IMR-90 (cell line): Measurements from ENCODE around the gene CHSY3. TPM values are rescaled to one million over a fixed set of nuclear protein-coding genes. Genes with fewer than 3 reads are reported as not detected.

ENCODE experiments used
- ATAC-seq: fragments of 200-7000 bp; cut with Tn5 transposase; 2 replicates; pipeline ENCODE4 v1.9.1; 2020; ENCODE audit warnings: low read depth, mild to moderate bottlenecking, moderate library complexity
- BruUV-seq: library from RNA; stranded (reverse); fragments of 400-500 nt; replicated peaks from 2 replicates; lab custom pipeline; 2021; lab: Mats Ljungman, UMichigan
- CTCF ChIA-PET: fragments of 300-600 bp; formaldehyde crosslinking; extraction: SDS; loops from one replicate; lab custom pipeline; 2021; ENCODE audit warnings: antibody characterized with exemption; lab: Yijun Ruan, JAX
- POLR2A ChIA-PET: fragments of 300-600 bp; sonication (Branson Sonifier 250); formaldehyde crosslinking; loops from one replicate; lab custom pipeline; 2022; ENCODE audit warnings: antibody characterized with exemption; ENCODE audit not compliant: unreplicated experiment; lab: Charles Lee
- DNase-seq: peaks from one replicate; pipeline ENCODE4 v3.0.0; 2013
- H2AFZ ChIP-seq: replicated peaks from 2 replicates; pipeline ENCODE3; 2013; ENCODE audit warnings: low read length, mild to moderate bottlenecking; ENCODE audit not compliant: poor library complexity
- H2AK5ac ChIP-seq: 2 replicates; pipeline ENCODE4 v1.6.1; 2013; ENCODE audit warnings: low read depth, low read length, inconsistent platforms
- H2AK9ac ChIP-seq: replicated peaks from 2 replicates; pipeline ENCODE3; 2013; ENCODE audit warnings: mild to moderate bottlenecking, low read depth, low read length, moderate library complexity; ENCODE audit not compliant: poor library complexity
- H2BK120ac ChIP-seq: 2 replicates; pipeline ENCODE4 v1.6.1; 2013; ENCODE audit warnings: low read depth, low read length, inconsistent platforms
- H2BK15ac ChIP-seq: 3 replicates; pipeline ENCODE4 v1.6.1; 2013; ENCODE audit warnings: low read depth, low read length, inconsistent platforms
- H2BK20ac ChIP-seq: 2 replicates; pipeline ENCODE4 v1.6.1; 2013; ENCODE audit warnings: low read depth, mild to moderate bottlenecking, inconsistent platforms, low read length, moderate library complexity
- H2BK5ac ChIP-seq: 2 replicates; pipeline ENCODE4 v1.6.1; 2013; ENCODE audit warnings: mild to moderate bottlenecking, low read depth, low read length, inconsistent platforms; ENCODE audit not compliant: poor library complexity, severe bottlenecking
- H3K14ac ChIP-seq: replicated peaks from 2 replicates; pipeline ENCODE4 v1.6.1; 2013; ENCODE audit warnings: low read depth, low read length, inconsistent platforms
- H3K18ac ChIP-seq: 2 replicates; pipeline ENCODE4 v1.6.1; 2013; ENCODE audit warnings: low read depth, low read length, control low read depth
- H3K23ac ChIP-seq: 2 replicates; pipeline ENCODE4 v1.6.1; 2013; ENCODE audit warnings: low read depth, low read length, inconsistent platforms
- H3K27ac ChIP-seq: 2 replicates; pipeline ENCODE4 v1.5.1; 2013; ENCODE audit warnings: mild to moderate bottlenecking, control low read depth, low read length; ENCODE audit not compliant: insufficient read depth
- H3K27me3 ChIP-seq: 2 replicates; pipeline ENCODE4 v1.6.1; 2013; ENCODE audit warnings: low read length; ENCODE audit not compliant: control insufficient read depth, insufficient read depth
- H3K36me3 ChIP-seq: 2 replicates; pipeline ENCODE4 v1.6.1; 2013; ENCODE audit warnings: low read length, mixed read lengths; ENCODE audit not compliant: control insufficient read depth, insufficient read depth
- H3K4ac ChIP-seq: 2 replicates; pipeline ENCODE4 v1.6.1; 2013; ENCODE audit warnings: low read depth, low read length, inconsistent platforms
- H3K4me1 ChIP-seq: 2 replicates; pipeline ENCODE4 v1.6.1; 2013; ENCODE audit warnings: low read length, mixed read lengths; ENCODE audit not compliant: control insufficient read depth, insufficient read depth
- H3K4me2 ChIP-seq: 2 replicates; pipeline ENCODE4 v1.6.1; 2013; ENCODE audit warnings: low read depth, mild to moderate bottlenecking, control low read depth, low read length, moderate library complexity
- H3K4me3 ChIP-seq: 2 replicates; pipeline ENCODE4 v1.5.1; 2013; ENCODE audit warnings: low read depth, mild to moderate bottlenecking, control low read depth, low read length, moderate library complexity; ENCODE audit not compliant: insufficient read depth
- H3K56ac ChIP-seq: 2 replicates; pipeline ENCODE4 v1.6.1; 2013; ENCODE audit warnings: low read length, inconsistent platforms; ENCODE audit not compliant: insufficient read depth; ENCODE audit errors: extremely low read depth
- H3K79me1 ChIP-seq, 2 experiments: 2 replicates each; pipeline ENCODE4 v1.6.1; 2013; ENCODE audit warnings: low read length in 2 of 2, inconsistent platforms in 1 of 2, low read depth in 1 of 2
- H3K9ac ChIP-seq: 2 replicates; pipeline ENCODE4 v1.6.1; 2013; ENCODE audit warnings: low read depth, low read length, control low read depth
- H3K9me1 ChIP-seq: 2 replicates; pipeline ENCODE4 v1.6.1; 2013; ENCODE audit warnings: low read length, inconsistent platforms; ENCODE audit not compliant: insufficient read depth
- H3K9me3 ChIP-seq: 2 replicates; pipeline ENCODE4 v1.6.1; 2013; ENCODE audit warnings: low read length; ENCODE audit not compliant: control insufficient read depth, insufficient read depth
- H4K20me1 ChIP-seq: 2 replicates; pipeline ENCODE4 v1.6.1; 2013; ENCODE audit warnings: low read length, inconsistent platforms; ENCODE audit not compliant: insufficient read depth
- H4K5ac ChIP-seq: 2 replicates; pipeline ENCODE4 v1.6.1; 2013; ENCODE audit warnings: mild to moderate bottlenecking, low read depth, low read length, control low read depth
- H4K8ac ChIP-seq, 2 experiments: 2 replicates each; pipeline ENCODE4 v1.6.1; 2013; ENCODE audit warnings: low read depth in 2 of 2, low read length in 2 of 2, control low read depth in 1 of 2, inconsistent platforms in 1 of 2
- H4K91ac ChIP-seq: 2 replicates; pipeline ENCODE4 v1.6.1; 2013; ENCODE audit warnings: low read depth, low read length, inconsistent platforms; ENCODE audit not compliant: insufficient read depth
- CTCF ChIP-seq: conservative IDR thresholded peaks from 2 replicates; pipeline ENCODE4 v1.5.1; 2012; ENCODE audit warnings: mild to moderate bottlenecking, low read depth, low read length, improper control_type of control experiment
- MXI1 ChIP-seq: IDR thresholded peaks from 2 replicates; pipeline ENCODE4 v1.6.1; 2012; ENCODE audit warnings: low read depth, mild to moderate bottlenecking, low read length, moderate library complexity, borderline replicate concordance
- NFE2L2 ChIP-seq: fragments of 150-350 bp; IDR thresholded peaks from 2 replicates; pipeline ENCODE4 v1.6.1; 2016; ENCODE audit warnings: low read depth, mild to moderate bottlenecking, low read length
- POLR2A ChIP-seq: IDR thresholded peaks from 2 replicates; pipeline ENCODE4 v1.6.1; 2012; ENCODE audit warnings: mild to moderate bottlenecking, low read depth, low read length
- RAD21 ChIP-seq: IDR thresholded peaks from 2 replicates; pipeline ENCODE4 v1.6.1; 2012; ENCODE audit warnings: low read length, improper control_type of control experiment
- RFX5 ChIP-seq: IDR thresholded peaks from 2 replicates; pipeline ENCODE4 v1.8.0; 2012; ENCODE audit warnings: low read depth, mild to moderate bottlenecking, low read length, moderate library complexity
- WGBS, 2 experiments: methylation state at CpG; one replicate each; pipeline versions ENCODE4 v1.1.5 to v1.1.7; 2013; ENCODE audit warnings: missing lambda C conversion rate in 2 of 2; ENCODE audit not compliant: insufficient read length in 1 of 2; ENCODE audit errors: extremely low coverage in 2 of 2; 5-methylcytosine and 5-hydroxymethylcytosine counted together
- dilution Hi-C: fragments of 300-500 bp; cut with HindIII; formaldehyde crosslinking; loops from one replicate; pipeline ENCODE4 v1.14.3; 2018; ENCODE audit warnings: low sequenced_read_pairs; ENCODE audit not compliant: unreplicated experiment
- in situ Hi-C: fragments of 300-500 bp; cut with MboI; formaldehyde crosslinking; loops from 3 replicates; pipeline ENCODE4 v1.14.3; 2019; ENCODE audit warnings: low sequenced_read_pairs, inconsistent platforms, mixed read lengths
- intact Hi-C: fragments of 100-400 bp; cut with micrococcal nuclease; formaldehyde crosslinking; loops from 2 replicates; pipeline ENCODE4 v1.10.0; 2022
- polyA plus RNA-seq, 3 experiments: library from polyadenylated mRNA; depleted of rRNA; stranded (reverse); fragments of >200 nt; gene quantifications; 2 replicates each; pipeline ENCODE4 v1.2.3, GENCODE V29; 2012; ENCODE audit warnings: low replicate concordance in 1 of 3
- total RNA-seq: library from RNA; depleted of rRNA; stranded (reverse); fragments of >200 nt; gene quantifications from 2 replicates; pipeline ENCODE4 v1.2.3, GENCODE V29; 2012

The CHSY3 gene
- total and polyA plus RNA-seq, 2 of the 4 experiments (the other 2 are of a cell fraction) = 0.62 to 1.3 TPM

GRCh38 chr5:130000460-130000859 is 96.2 kb downstream of the CHSY3 start:
- Histone ChIP-seq H3K4ac (no peak overlapping the region), H3K9me3 (peaks cover 2% of the 10 kb centered on the region; the same call in 1 of the 2 replicates), H2BK20ac (no peak overlapping the region), H4K8ac (no peak overlapping the region), H2BK15ac (no peak overlapping the region), H3K79me1 (no peaks in the 10 kb centered on the region), H3K23ac (no peak overlapping the region), H2AK5ac (no peak overlapping the region), H4K91ac (no peak overlapping the region), H3K27me3 (no peaks in the 10 kb centered on the region), H3K36me3 (no peaks in the 10 kb centered on the region), H2AK9ac (no peak overlapping the region), H3K56ac (no peak overlapping the region), H4K5ac (no peak overlapping the region), H3K27ac (no peak overlapping the region), H2BK5ac (no peak overlapping the region), H3K9me1 (no peaks in the 10 kb centered on the region; the same call in 1 of the 2 replicates), H2BK120ac (no peak overlapping the region), H2AFZ (no peak overlapping the region), H3K9ac (no peak overlapping the region), H3K4me3 (no peak overlapping the region), H4K20me1 (no peaks in the 10 kb centered on the region), H3K18ac (no peak overlapping the region), H3K4me1 (no peaks in the 10 kb centered on the region), H3K4me2 (no peak overlapping the region), H3K14ac (no peak overlapping the region)
- ATAC-seq (no peak), DNase-seq (no peak)
- intact Hi-C loops (no loop called here), in situ Hi-C loops (no loop called here), dilution Hi-C loops (no loop called here)
- no CpG with 5 or more reads among the region's 4 CpGs for WGBS, 2 experiments
- no TSS peak for BruUV-seq
- CTCF ChIA-PET = no interaction called here
- POLR2A ChIA-PET = no interaction called here
- TF ChIP-seq CTCF (no peak), RFX5 (no peak), MXI1 (no peak), NFE2L2 (no peak), RAD21 (no peak), POLR2A (no peak)
